H1 (cell line): ENCODE measurements around the gene PDE1A.

Experiments used
- CTCF ChIP-seq, 3 experiments: IDR thresholded peaks; 1 replicate in 2 of 3; 2 replicates in 1 of 3; pipeline versions ENCODE4 v1.5.1 to v1.6.1; 2011; ENCODE audit warnings: low read length in 3 of 3, mild to moderate bottlenecking in 3 of 3, inconsistent platforms in 2 of 3, low read depth in 1 of 3, moderate library complexity in 1 of 3; ENCODE audit not compliant: insufficient read depth in 1 of 3; ENCODE audit errors: control extremely low read depth in 1 of 3
- POLR2A ChIP-seq, 2 experiments: IDR thresholded peaks; 1 replicate in 1 of 2; 2 replicates in 1 of 2; pipeline ENCODE4 v1.6.1; 2011; ENCODE audit warnings: low read depth in 2 of 2, low read length in 2 of 2, mild to moderate bottlenecking in 2 of 2; ENCODE audit errors: control extremely low read depth in 1 of 2
- POLR2AphosphoS5 ChIP-seq: IDR thresholded peaks from 2 replicates; pipeline ENCODE4 v1.6.1; 2011; ENCODE audit warnings: low read depth, low read length
- SAP30 ChIP-seq: fragments of 300-600 bp; sonication (generic); IDR thresholded peaks from 2 replicates; pipeline ENCODE4 v1.7.1; 2012; ENCODE audit warnings: low read length, moderate library complexity, mild to moderate bottlenecking, inconsistent platforms; ENCODE audit not compliant: insufficient read depth, insufficient replicate concordance
- TAF1 ChIP-seq: IDR thresholded peaks from 2 replicates; pipeline ENCODE4 v1.6.1; 2011; ENCODE audit warnings: mild to moderate bottlenecking, low read depth, low read length

- TF ChIP-seq CTCF (IDR thresholded peaks at IDR 0.05; ENCODE audit: control extremely low read depth in 1 of 3, insufficient read depth in 1 of 3, low read depth in 1 of 3, low read length in 3 of 3) (no peak), POLR2A (IDR thresholded peaks at IDR 0.05; ENCODE audit: control extremely low read depth in 1 of 2, low read depth in 2 of 2, low read length in 2 of 2) (no peak), SAP30 (no peak), TAF1 (no peak), POLR2AphosphoS5 (no peak)
These were observed 282.1 kb downstream of the PDE1A start for GRCh38 chr2:182144776-182145165.
